ENCODE data around the gene SOD2. TPM values are rescaled to one million over a fixed set of nuclear protein-coding genes. Genes with fewer than 3 reads are reported as not detected.
"Not testable (repeated sequence)": the region's sequence is repeated elsewhere in the genome, so short reads cannot be mapped to it uniquely, and the experiment has no call there.

SOD2 gene
- total RNA-seq, 1 experiment from 2014 or later = 80.5 TPM

- Histone ChIP-seq H2AK5ac (ENCODE audit: insufficient read length, low read length) (no peak overlapping the region), H3K14ac (ENCODE audit: insufficient read depth, low read length) (no peak overlapping the region), H3K23ac (ENCODE audit: insufficient read length, low read depth, low read length) (no peak overlapping the region), H3K79me2 (ENCODE audit: insufficient read depth, low read length) (no peaks in the 10 kb centered on the region), H3K9ac (ENCODE audit: extremely low read depth, insufficient read length, low read length) (no peak overlapping the region), H3K79me1 (ENCODE audit: insufficient read depth, low read depth, low read length, poor library complexity, severe bottlenecking) (no peaks in the 10 kb centered on the region), H2BK15ac (ENCODE audit: low read depth, low read length) (no peak overlapping the region), H2BK12ac (ENCODE audit: insufficient read length, low read depth, low read length) (no peak overlapping the region), H4K8ac (replicated peaks; ENCODE audit: insufficient read length, low read depth, low read length) (no peak overlapping the region), H4K91ac (ENCODE audit: insufficient read length, low read depth, low read length) (no peak overlapping the region), H2BK20ac (ENCODE audit: low read depth, low read length, poor library complexity, severe bottlenecking) (no peak overlapping the region), H3T11ph (ENCODE audit: low read length) (no peak overlapping the region), H3K27ac (ENCODE audit: insufficient read length, low read depth, low read length) (no peak overlapping the region), H3K4ac (ENCODE audit: low read depth, low read length) (no peak overlapping the region), H4K20me1 (ENCODE audit: control insufficient read depth, insufficient read depth, insufficient read length) (no peaks in the 10 kb centered on the region), H3K27me3 (ENCODE audit: insufficient read depth, low read length) (no peaks in the 10 kb centered on the region), H2BK120ac (ENCODE audit: low read depth, low read length, poor library complexity, severe bottlenecking) (no peak overlapping the region), H3K18ac (ENCODE audit: insufficient read length, low read depth, low read length) (no peak overlapping the region), H2AFZ (ENCODE audit: low read length) (no peak overlapping the region), H3K56ac (ENCODE audit: insufficient read length, low read depth, low read length) (no peak overlapping the region), H2BK5ac (ENCODE audit: insufficient read length, low read length) (no peak overlapping the region), H3K9me3 (ENCODE audit: control insufficient read depth, low read depth, low read length) (no peaks in the 10 kb centered on the region), H3K4me1 (ENCODE audit: insufficient read depth, low read length) (no peaks in the 10 kb centered on the region), H4K5ac (ENCODE audit: insufficient read length, low read depth, low read length) (no peak overlapping the region), H3K23me2 (ENCODE audit: insufficient read length, low read depth, low read length, poor library complexity, severe bottlenecking) (no peaks in the 10 kb centered on the region), H3K4me2 (ENCODE audit: insufficient read depth, insufficient read length, low read length) (no peak overlapping the region)
- Mint-ChIP-seq H3K4me3 (no peak overlapping the region), H3K9me3 (peaks cover 11 to 14% of the 10 kb centered on the region in 2 experiments; a peak in 3 of 5 replicates), H3K4me1 (no peaks in the 10 kb centered on the region), H3K36me3 (ENCODE audit: insufficient read depth in 1 of 3, low read depth in 3 of 3) (peaks cover 6 to 18% (median 12%) of the 10 kb centered on the region in 3 experiments), H3K27ac (no peak overlapping the region; a peak in 1 of 7 replicates), H3K27me3 (ENCODE audit: low read depth) (no peaks in the 10 kb centered on the region; the same call in 1 of the 2 replicates)
- DNase-seq = no peak
- TF ChIP-seq CTCF (conservative IDR thresholded peaks at IDR 0.05) = no peak
- no CpG with 5 or more reads among the region's 6 CpGs for WGBS (ENCODE audit: extremely low coverage, insufficient read length, low lambda C conversion rate)
Measured at GRCh38 chr6:159676890-159677505, 16.0 kb downstream of the SOD2 start.

GRCh38 chr6:159676236-159676635, 16.8 kb downstream of the SOD2 start:
- H3K23me2 ChIP-seq (ENCODE audit: insufficient read length, low read depth, low read length, poor library complexity, severe bottlenecking); H3K27me3 Mint-ChIP-seq (ENCODE audit: low read depth); H3K27ac Mint-ChIP-seq; H2BK12ac ChIP-seq (ENCODE audit: insufficient read length, low read depth, low read length); H3K79me2 ChIP-seq (ENCODE audit: insufficient read depth, low read length); H3K9ac ChIP-seq (ENCODE audit: extremely low read depth, insufficient read length, low read length); H2BK20ac ChIP-seq (ENCODE audit: low read depth, low read length, poor library complexity, severe bottlenecking); H3K4me1 ChIP-seq (ENCODE audit: insufficient read depth, low read length); H4K91ac ChIP-seq (ENCODE audit: insufficient read length, low read depth, low read length); H3T11ph ChIP-seq (ENCODE audit: low read length); H3K27me3 ChIP-seq (ENCODE audit: insufficient read depth, low read length); H3K9me3 ChIP-seq (ENCODE audit: control insufficient read depth, low read depth, low read length); H2AFZ ChIP-seq (ENCODE audit: low read length); H3K18ac ChIP-seq (ENCODE audit: insufficient read length, low read depth, low read length); H3K27ac ChIP-seq (ENCODE audit: insufficient read length, low read depth, low read length); H3K56ac ChIP-seq (ENCODE audit: insufficient read length, low read depth, low read length); H4K20me1 ChIP-seq (ENCODE audit: control insufficient read depth, insufficient read depth, insufficient read length); H2BK15ac ChIP-seq (ENCODE audit: low read depth, low read length); H4K5ac ChIP-seq (ENCODE audit: insufficient read length, low read depth, low read length); H4K8ac ChIP-seq (replicated peaks; ENCODE audit: insufficient read length, low read depth, low read length); H3K79me1 ChIP-seq (ENCODE audit: insufficient read depth, low read depth, low read length, poor library complexity, severe bottlenecking); H2BK120ac ChIP-seq (ENCODE audit: low read depth, low read length, poor library complexity, severe bottlenecking); H3K14ac ChIP-seq (ENCODE audit: insufficient read depth, low read length); H3K4me3 Mint-ChIP-seq; H2AK5ac ChIP-seq (ENCODE audit: insufficient read length, low read length); H3K4ac ChIP-seq (ENCODE audit: low read depth, low read length); H3K4me2 ChIP-seq (ENCODE audit: insufficient read depth, insufficient read length, low read length); H3K4me1 Mint-ChIP-seq; DNase-seq; H3K23ac ChIP-seq (ENCODE audit: insufficient read length, low read depth, low read length); H2BK5ac ChIP-seq (ENCODE audit: insufficient read length, low read length): not testable (repeated sequence)
- peaks cover 17 to 18% of the 10 kb centered on the region in 2 experiments; a peak in 4 of 5 replicates for H3K9me3 Mint-ChIP-seq
- peaks cover 13 to 23% (median 14%) of the 10 kb centered on the region in 3 experiments for H3K36me3 Mint-ChIP-seq (ENCODE audit: insufficient read depth in 1 of 3, low read depth in 3 of 3)
- WGBS (ENCODE audit: extremely low coverage, insufficient read length, low lambda C conversion rate) = no CpG with 5 or more reads among the region's 4 CpGs

Data from H9 (cell line).